Thoracic aorta (tissue), 2 donors: ENCODE measurements around the gene PITX2. TPM values are rescaled to one million over a fixed set of nuclear protein-coding genes. Genes with fewer than 3 reads are reported as not detected.

ENCODE experiments used
- ATAC-seq: fragments of 150-250 bp; one replicate; pipeline ENCODE4 v1.8.0; 2017; ENCODE audit warnings: low read depth; ENCODE audit not compliant: insufficient number of reproducible peaks, low FRiP score
- DNase-seq: peaks from one replicate; pipeline ENCODE4 v3.0.0-alpha.2; 2020; ENCODE audit warnings: low spot score
- H3K27ac ChIP-seq, 2 donors: fragments of 200-600 bp; sonication (generic); 1 replicate in 1 of 2; 2 replicates in 1 of 2; pipeline ENCODE4 v1.5.1; 2016; ENCODE audit warnings: mild to moderate bottlenecking in 2 of 2, moderate library complexity in 2 of 2
- H3K27me3 ChIP-seq: fragments of 200-600 bp; sonication (generic); replicated peaks from 2 replicates; pipeline ENCODE4 v1.6.0; 2016; ENCODE audit warnings: mild to moderate bottlenecking; ENCODE audit not compliant: insufficient read depth
- H3K36me3 ChIP-seq: fragments of 200-600 bp; sonication (generic); one replicate; pipeline ENCODE4 v1.5.1; 2016
- H3K4me1 ChIP-seq, 2 donors: fragments of 200-600 bp; sonication (generic); 1 replicate in 1 of 2; 2 replicates in 1 of 2; pipeline versions ENCODE4 v1.5.1 to v1.6.0; 2016; ENCODE audit warnings: low read depth in 2 of 2, mild to moderate bottlenecking in 1 of 2; ENCODE audit not compliant: control insufficient read depth in 1 of 2
- H3K4me3 ChIP-seq: fragments of 200-600 bp; sonication (generic); 2 replicates; pipeline ENCODE4 v1.5.1; 2016; ENCODE audit warnings: mild to moderate bottlenecking
- H3K9me3 ChIP-seq: fragments of 200-600 bp; sonication (generic); 2 replicates; pipeline ENCODE4 v1.5.1; 2016
- total RNA-seq, 2 donors: library from RNA; depleted of rRNA; stranded (reverse); fragments of >200 nt; gene quantifications; one replicate each; pipeline versions ENCODE4 v1.1.0 to v1.2.3, GENCODE V29; 2016
- TF ChIP-seq, protein P1 (sequence below): fragments of 200-600 bp; sonication (generic); IDR thresholded peaks from one replicate; pipeline ENCODE4 v1.5.1; 2019; ENCODE audit warnings: antibody characterized with exemption

PITX2 gene
- total RNA-seq, 2 donors from 2014 or later: not detected

DNA sequence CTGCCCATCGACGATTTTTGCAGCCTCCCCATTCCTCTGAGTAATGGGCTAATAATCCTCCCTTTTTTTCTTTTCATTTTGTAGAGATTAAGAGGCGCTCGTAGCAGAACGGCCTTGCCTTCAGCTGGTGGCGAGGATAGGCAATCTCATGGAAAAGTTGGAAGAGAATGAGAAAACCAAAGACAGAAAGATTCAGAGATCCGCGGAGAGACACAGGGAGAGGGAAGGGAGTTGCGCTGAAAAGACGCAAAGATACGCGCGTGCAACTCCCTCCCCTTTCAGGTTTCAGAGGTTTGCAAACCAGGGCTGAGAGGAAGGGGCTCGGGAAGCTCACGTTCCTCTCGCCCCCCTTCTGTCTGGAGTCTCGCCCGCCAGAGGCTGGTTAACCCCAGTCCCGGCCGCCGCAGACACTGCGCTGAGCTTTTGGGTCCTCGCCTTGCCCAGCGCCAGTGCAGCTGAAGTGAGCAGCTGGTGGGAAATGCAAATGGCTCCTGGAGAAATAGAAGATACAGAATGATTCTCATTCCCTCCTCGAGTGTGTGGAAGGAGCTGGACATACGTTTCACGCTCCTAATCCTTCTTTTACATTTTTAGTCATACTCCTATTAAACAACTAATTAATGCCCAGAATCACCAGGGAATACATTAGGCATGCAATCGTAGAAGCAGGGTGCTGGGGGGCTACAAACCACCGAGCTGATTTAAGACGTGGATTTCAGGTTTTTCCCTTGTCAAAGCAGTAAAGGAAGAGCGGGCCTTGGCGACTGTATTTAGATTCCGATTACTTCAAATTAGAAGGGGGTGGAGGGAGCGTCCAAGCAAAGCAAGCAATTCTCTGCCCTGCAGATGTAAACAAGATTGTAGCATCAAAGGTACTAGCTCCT is 16.6 kb upstream of the PITX2 start:
- no peaks in the 10 kb centered on the region for H3K9me3 ChIP-seq
- peaks cover 8 to 14% of the 10 kb centered on the region in 2 donors for H3K4me1 ChIP-seq
- H3K27ac ChIP-seq: no peak overlapping the region
- H3K4me3 ChIP-seq: no peak overlapping the region
- no peaks in the 10 kb centered on the region for H3K36me3 ChIP-seq
- peaks cover 10% of the 10 kb centered on the region for H3K27me3 ChIP-seq
- no peak for DNase-seq
- ATAC-seq: no peak
- TF ChIP-seq, protein P1, sequence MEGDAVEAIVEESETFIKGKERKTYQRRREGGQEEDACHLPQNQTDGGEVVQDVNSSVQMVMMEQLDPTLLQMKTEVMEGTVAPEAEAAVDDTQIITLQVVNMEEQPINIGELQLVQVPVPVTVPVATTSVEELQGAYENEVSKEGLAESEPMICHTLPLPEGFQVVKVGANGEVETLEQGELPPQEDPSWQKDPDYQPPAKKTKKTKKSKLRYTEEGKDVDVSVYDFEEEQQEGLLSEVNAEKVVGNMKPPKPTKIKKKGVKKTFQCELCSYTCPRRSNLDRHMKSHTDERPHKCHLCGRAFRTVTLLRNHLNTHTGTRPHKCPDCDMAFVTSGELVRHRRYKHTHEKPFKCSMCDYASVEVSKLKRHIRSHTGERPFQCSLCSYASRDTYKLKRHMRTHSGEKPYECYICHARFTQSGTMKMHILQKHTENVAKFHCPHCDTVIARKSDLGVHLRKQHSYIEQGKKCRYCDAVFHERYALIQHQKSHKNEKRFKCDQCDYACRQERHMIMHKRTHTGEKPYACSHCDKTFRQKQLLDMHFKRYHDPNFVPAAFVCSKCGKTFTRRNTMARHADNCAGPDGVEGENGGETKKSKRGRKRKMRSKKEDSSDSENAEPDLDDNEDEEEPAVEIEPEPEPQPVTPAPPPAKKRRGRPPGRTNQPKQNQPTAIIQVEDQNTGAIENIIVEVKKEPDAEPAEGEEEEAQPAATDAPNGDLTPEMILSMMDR: no peak

GRCh38 chr4:110638089-110638746 is 15.3 kb upstream of the PITX2 start:
- DNase-seq (no peak), ATAC-seq (no peak)
- Histone ChIP-seq H3K4me3 (no peak overlapping the region), H3K27me3 (peaks cover 18% of the 10 kb centered on the region), H3K9me3 (no peaks in the 10 kb centered on the region), H3K27ac (no peak overlapping the region), H3K4me1 (peaks cover 8 to 14% of the 10 kb centered on the region in 2 donors), H3K36me3 (no peaks in the 10 kb centered on the region)
- TF ChIP-seq, protein P1: no peak

GRCh38 chr4:110637408-110638088 is 14.7 kb upstream of the PITX2 start:
- Histone ChIP-seq H3K4me1 (peaks cover 9 to 14% of the 10 kb centered on the region in 2 donors), H3K27me3 (peaks cover 25% of the 10 kb centered on the region), H3K9me3 (no peaks in the 10 kb centered on the region), H3K4me3 (peak overlapping the region; percentile 64), H3K27ac (no peak overlapping the region), H3K36me3 (no peaks in the 10 kb centered on the region)
- DNase-seq (no peak), ATAC-seq (no peak)
- TF ChIP-seq, protein P1: no peak

DNA sequence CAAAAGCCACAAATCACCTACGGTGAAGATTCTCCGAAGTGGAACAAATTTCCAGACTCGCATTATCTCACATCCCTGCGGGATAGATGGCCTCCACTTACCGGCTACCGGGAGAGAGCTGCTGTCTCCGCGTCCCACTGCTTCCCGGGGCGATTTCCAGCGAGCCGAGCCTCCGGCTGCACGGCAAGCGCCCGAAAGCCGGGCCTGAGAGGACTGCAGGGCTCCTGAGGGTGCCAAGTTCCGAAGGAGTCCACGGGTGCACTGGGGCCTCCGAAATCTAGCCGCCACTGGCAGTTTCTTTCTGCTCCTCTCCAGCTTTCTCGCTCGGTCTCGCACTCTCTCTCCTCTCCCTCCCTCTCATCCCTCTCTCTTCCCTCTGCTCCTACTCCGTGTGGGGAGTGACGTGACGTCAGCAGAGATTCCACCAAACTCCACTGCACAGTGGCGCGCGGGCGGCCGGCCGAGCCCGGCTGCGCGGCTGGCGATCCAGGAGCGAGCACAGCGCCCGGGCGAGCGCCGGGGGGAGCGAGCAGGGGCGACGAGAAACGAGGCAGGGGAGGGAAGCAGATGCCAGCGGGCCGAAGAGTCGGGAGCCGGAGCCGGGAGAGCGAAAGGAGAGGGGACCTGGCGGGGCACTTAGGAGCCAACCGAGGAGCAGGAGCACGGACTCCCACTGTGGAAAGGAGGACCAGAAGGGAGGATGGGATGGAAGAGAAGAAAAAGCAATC is 14.0 kb upstream of the PITX2 start:
- Histone ChIP-seq H3K9me3 (no peaks in the 10 kb centered on the region), H3K4me1 (peaks cover 16 to 21% of the 10 kb centered on the region in 2 donors), H3K27ac (no peak overlapping the region), H3K27me3 (peaks cover 29% of the 10 kb centered on the region), H3K4me3 (peak overlapping the region; percentile 64), H3K36me3 (no peaks in the 10 kb centered on the region)
- TF ChIP-seq, protein P1: no peak
- DNase-seq (no peak), ATAC-seq (no peak)
